Measurements from ENCODE around the gene SKA3. TPM values are rescaled to one million over a fixed set of nuclear protein-coding genes. Genes with fewer than 3 reads are reported as not detected.
A peak's percentile ranks its signal among the peaks of the same experiment; 100 is the strongest.

SKA3 gene
- total and polyA plus RNA-seq, 2 of the 13 experiments (the other 11 are each of a cell fraction or from before 2014, with no cell fraction given): 7.2 to 10.8 TPM

- DNase-seq (ENCODE audit: low spot score) (peak; percentile 20), FAIRE-seq (no peak), ATAC-seq (no peak)
- Histone ChIP-seq H2AFZ (ENCODE audit: low read length) (no peak overlapping the region), H3K27me3 (ENCODE audit: control insufficient read depth in 1 of 2, insufficient read depth in 2 of 2, low read length in 2 of 2) (no peaks in the 10 kb centered on the region; a peak in 1 of 5 replicates), H3K36me3 (replicated peaks in 1 of 2; ENCODE audit: control insufficient read depth in 1 of 2, insufficient read depth in 2 of 2, low read length in 2 of 2) (peaks cover 2 to 3% of the 10 kb centered on the region in 2 experiments; a peak in 3 of 5 replicates), H3K4me1 (ENCODE audit: insufficient read depth, low read length) (peaks cover 33% of the 10 kb centered on the region), H3K9me3 (ENCODE audit: low read length) (no peaks in the 10 kb centered on the region), H3K4me3 (replicated peaks in 1 of 3; ENCODE audit: insufficient read depth in 1 of 3, low read depth in 2 of 3, low read length in 3 of 3) (no peak overlapping the region), H3K9ac (ENCODE audit: insufficient read depth, low read depth, low read length) (no peak overlapping the region), H4K20me1 (ENCODE audit: insufficient read depth, low read length) (no peaks in the 10 kb centered on the region; the same call in 1 of the 2 replicates), H3K27ac (ENCODE audit: extremely low read length, insufficient read depth, low read length) (no peak overlapping the region), H3K79me2 (ENCODE audit: insufficient read depth, low read length) (peaks cover 20% of the 10 kb centered on the region), H3K4me2 (ENCODE audit: low read depth, low read length) (no peak overlapping the region)
- CTCF ChIA-PET (ENCODE audit: low intra/inter-chr PET ratio, low total read pairs): no interaction called here
- BruUV-seq (replicated peaks): no TSS peak
- peak; percentile 76 for TF ChIP-seq CEBPB (IDR thresholded peaks at IDR 0.05; ENCODE audit: borderline replicate concordance, low read depth, low read length)
- peak; percentile 91 for TF ChIP-seq FOSL2 (CRISPR knock-in tag; IDR thresholded peaks at IDR 0.05)
- TF ChIP-seq FUBP1 (CRISPR knock-in tag; IDR thresholded peaks at IDR 0.05; ENCODE audit: borderline replicate concordance): no peak
- TF ChIP-seq ATF4 (CRISPR knock-in tag; IDR thresholded peaks at IDR 0.05): peak in 1 of 2 experiments; percentile 72; a peak in 2 of 4 replicates
- TF ChIP-seq CEBPG (CRISPR knock-in tag; IDR thresholded peaks at IDR 0.05): peak; percentile 56
- TF ChIP-seq FOSL1 (CRISPR knock-in tag; IDR thresholded peaks at IDR 0.05; ENCODE audit: borderline replicate concordance): peak; percentile 18; the same call in 1 of the 2 replicates
- peak; percentile 72; the same call in 1 of the 2 replicates for TF ChIP-seq ZNF770 (CRISPR knock-in tag; IDR thresholded peaks at IDR 0.05)
- peak; percentile 62; the same call in 1 of the 2 replicates for TF ChIP-seq ATF3 (CRISPR knock-in tag; IDR thresholded peaks at IDR 0.05)
- TF ChIP-seq ZKSCAN5 (CRISPR knock-in tag; IDR thresholded peaks at IDR 0.05): no peak
- in situ Hi-C loops (cut with HindIII; ENCODE audit: extremely low pct_ligation_motif_present, low pct_unique_long_range_greater_than_20kb) (no loop called here), intact Hi-C loops (cut with micrococcal nuclease; ENCODE audit: unreplicated experiment) (no loop called here)
- POLR2A ChIA-PET: no interaction called here
- 95% methylated on average over 2 of the region's 5 CpGs for WGBS (ENCODE audit: low lambda C conversion rate)
These were observed 38.7 kb downstream of the SKA3 start for GRCh38 chr13:21137696-21138095.
